GM20431 (cell line): ENCODE data around the gene SLC5A1.

Source experiments
- in situ Hi-C: fragments of 300-500 bp; cut with MseI, MboI; formaldehyde crosslinking; loops from one replicate; pipeline ENCODE4 v1.15.0; 2020; ENCODE audit warnings: low sequenced_read_pairs; ENCODE audit not compliant: unreplicated experiment

SLC5A1 gene

DNA sequence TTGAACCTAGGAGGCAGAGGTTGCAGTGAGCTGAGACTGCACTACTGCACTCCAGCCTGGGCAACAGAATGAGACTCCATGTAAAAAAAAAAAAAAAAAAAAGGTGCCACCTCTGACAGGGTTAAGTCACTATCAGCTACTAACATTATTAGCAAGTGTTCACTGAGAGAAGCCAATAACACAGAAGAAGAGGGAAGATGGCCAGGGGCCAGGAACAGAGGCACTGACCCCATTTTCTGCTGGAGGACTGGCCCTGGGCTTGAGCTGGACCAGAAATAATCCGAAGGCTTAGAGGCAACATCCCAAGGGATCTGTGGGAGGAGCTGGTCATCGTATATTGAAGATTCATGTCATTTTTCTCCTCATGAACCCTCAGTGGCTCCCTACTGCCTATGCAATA is 5.0 kb downstream of the SLC5A1 start:
- in situ Hi-C loops, result no loop called here

DNA sequence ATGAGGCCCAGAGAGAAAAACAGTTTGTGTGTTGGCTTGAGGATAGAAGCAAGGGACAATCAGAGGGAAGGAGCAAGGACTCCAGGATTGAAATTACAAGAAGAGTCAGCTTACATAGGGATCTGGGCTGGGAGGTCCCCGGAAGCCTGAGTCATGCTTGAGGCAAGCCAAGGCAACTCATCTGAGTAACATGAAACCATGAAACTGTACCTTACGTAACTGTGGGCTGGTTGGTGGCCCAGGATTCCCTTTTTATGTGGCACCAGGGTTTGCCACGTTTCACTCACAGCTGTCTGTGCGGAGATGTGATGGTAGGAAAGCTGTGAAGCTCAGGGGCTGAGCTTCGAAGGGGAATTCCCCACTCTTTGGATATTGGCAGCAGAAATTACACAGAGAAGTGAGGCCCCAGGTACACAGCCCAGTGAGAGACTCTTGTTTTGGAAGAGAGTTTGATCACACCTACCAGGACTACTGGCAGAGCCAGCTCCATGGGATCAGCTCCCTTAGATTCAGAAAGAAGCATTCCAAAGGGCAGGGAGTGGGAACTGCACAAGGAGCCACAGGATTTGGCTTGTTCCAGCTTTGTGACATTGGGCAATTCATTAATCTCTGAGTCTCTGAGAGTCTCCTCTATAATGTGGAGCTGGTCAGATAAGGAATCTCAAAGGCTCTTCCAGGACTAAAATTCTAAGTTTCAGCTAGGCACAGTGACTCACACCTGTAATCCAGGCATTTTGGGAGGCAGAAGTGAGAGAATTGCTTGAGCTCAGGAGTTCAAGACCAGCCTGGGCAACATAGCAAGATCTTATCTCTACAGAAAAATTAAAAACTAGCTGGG is 7.8 kb downstream of the SLC5A1 start:
- in situ Hi-C loops, result no loop called here

DNA sequence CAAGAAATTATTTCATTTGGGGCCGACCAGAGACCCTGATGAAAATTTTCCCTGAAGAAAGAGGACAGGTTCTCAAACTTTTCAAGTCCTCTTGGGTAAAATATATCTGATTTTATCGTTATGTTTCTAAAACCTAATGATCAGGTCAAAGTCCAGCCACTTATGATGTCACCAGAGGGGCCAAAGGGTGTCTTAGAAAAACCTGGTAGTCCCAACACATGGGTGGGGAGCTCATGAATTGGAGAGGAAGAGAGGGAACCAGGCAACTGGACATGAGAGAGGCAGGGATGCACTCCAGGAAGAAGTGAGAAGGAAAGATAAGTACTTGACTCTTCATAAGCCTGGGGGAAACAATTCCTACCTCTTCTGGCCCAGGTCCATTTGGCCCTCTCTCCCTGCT is 9.2 kb downstream of the SLC5A1 start:
- in situ Hi-C loops, result no loop called here

DNA sequence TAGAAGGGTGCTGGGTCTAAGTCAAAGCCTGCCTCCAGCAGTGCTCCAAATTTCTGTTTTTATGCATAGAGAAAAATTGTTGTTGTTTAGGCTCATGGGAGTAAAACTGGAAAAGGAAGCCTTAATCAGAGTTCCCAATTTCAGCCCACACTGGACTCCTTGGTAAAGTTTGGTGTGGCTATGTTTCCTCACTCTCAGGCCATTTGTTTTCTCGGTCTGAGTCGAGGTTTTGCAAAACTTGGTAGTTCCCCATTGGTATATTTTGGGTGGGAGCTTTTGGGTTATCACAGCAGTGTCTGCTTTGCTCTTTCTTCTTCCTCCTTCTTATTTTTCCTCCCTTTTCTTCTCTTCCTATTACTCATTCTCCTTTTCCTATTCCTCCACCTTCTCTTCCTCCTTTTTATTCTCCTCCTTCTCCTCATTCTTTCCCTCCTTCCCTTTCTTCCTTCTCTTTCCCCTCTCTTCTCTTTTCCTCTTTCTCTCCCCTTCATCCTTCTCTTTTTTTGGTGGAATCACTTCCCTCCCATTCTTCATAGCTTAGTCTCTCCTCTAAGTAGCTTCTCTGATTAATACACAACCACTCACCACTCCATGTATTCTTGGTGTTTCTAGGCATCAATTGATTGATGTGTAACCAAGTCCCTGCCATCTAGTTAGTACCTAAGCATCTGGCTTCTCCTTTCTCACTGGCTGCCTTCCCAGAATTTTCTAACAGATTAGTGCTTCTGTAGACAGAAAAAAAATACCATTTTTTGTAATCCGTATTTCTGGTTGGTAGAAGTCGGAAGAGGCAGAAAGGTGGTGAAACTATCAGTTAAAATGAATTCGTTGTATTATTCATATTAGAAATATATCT is 10.1 kb downstream of the SLC5A1 start:
- in situ Hi-C loops, result no loop called here

DNA sequence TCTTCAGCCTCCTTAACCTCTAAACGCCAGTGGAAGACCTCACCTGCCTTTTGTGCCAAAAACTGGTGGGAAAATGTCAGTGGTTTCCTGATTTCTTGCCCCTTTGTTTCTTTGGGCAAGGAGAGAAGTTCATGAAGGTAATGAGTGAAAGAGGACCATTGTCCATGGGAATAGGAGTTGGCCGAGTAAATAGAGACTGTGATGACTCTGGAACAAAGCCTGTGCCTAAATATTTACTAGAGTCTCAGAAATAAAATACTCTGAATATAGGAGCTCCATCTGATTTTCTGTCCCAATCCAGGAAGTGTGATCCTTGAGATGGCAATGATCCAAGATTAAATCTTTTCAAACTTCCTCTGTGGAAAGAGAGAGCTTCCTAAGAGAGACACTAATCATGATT is 12.0 kb downstream of the SLC5A1 start:
- in situ Hi-C loops, result no loop called here

DNA sequence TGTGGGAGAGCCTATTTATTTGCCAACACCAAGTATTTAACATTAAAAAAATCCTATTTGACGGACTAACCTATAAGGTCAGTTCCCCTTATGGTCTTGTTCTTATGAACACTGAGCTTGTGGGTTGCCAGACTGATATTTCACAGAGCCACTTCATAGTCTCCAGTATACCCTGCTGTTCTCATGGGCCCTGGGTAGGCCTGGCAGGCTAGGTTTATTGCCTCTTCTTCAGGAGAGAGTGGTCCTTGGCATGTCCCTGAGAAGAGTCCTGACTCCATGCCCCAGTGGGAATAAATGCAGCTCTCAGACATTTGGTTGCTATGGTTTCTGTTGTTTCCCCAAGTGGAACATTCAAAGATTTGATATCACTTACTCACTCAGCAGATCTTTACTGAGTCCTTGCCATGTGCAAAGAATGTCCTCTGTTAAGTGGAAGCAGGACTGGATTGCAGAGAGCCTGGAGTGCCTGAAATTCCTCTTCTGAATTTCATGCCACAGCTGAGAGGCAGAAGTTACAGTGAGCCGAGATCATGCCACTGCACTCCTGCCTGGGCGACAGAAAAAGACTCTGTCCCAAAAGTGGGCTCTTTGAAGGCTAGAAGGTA is 15.7 kb downstream of the SLC5A1 start:
- in situ Hi-C loops, result no loop called here

DNA sequence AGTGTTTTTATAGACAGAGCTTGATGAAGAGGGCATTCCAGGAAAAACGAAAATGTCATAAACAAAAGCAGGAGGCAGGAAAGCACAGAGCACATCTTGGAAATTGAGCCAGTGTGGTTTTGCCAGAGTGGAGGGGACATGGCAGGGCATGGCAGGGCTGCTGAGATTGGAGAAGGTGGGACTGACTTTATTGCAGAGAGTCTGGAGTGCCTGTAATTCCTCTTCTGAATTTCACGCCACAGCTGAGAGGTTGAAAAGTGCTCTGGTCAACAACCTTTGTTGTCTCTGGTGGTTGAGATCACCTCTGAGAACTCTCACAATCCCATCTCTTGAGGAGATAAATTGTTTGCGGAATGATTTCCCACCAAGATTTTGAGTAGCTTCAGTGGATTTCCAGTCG is 16.4 kb downstream of the SLC5A1 start:
- in situ Hi-C loops, result no loop called here

DNA sequence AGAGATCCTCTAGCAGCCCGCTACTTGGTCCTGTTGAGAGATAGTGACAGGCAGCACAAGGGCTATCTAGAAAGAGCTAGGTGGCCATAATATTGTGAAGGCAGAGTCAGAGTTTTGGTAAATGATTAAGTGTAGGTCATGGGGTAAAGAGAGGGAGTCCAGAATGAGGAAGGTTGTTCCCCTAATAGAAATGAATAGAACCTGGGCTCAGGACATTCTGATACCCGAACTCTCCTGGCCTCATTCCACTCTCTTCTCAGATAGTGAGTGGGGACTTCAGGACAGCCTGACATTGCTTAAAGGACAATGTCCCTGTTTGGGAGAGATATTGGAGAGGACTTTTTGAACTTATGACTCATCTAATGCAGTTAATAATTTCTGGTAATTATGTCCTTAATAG is 20.6 kb downstream of the SLC5A1 start:
- in situ Hi-C loops, result no loop called here

DNA sequence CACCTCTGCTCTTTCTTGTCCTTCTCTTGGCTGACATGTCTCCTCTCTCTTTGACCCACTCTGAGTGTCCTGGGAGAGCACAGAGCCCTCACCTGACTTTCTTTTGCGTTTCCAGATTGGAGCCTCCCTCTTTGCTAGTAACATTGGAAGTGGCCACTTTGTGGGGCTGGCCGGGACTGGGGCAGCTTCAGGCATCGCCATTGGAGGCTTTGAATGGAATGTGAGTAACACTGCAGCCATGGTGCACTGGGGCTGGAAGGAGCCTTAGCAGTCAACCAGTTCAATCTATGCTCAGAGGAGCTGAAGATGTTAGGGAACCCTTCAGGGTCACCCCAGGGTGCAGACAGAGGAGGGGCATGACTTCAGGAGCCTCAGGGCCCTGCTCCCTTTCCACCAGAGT is 23.8 kb downstream of the SLC5A1 start:
- in situ Hi-C loops, result no loop called here

DNA sequence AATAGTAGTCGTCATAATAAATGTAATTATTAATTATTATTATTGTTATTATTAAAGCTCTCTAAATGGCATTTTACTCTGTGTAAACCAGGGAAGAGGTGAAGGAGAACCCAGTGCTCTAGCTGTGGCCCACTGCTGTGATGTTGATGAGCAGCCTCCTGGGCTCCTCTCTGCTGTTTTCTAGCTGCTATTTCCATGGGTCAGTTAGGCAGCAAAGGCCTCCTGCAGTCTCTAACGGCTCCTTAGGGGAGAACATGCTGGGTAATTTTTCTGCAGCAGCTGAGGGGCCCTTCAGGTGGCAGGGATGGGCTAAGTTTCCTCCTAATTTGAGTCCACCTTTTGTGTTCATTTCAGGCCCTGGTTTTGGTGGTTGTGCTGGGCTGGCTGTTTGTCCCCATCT is 24.6 kb downstream of the SLC5A1 start:
- in situ Hi-C loops, result no loop called here

DNA sequence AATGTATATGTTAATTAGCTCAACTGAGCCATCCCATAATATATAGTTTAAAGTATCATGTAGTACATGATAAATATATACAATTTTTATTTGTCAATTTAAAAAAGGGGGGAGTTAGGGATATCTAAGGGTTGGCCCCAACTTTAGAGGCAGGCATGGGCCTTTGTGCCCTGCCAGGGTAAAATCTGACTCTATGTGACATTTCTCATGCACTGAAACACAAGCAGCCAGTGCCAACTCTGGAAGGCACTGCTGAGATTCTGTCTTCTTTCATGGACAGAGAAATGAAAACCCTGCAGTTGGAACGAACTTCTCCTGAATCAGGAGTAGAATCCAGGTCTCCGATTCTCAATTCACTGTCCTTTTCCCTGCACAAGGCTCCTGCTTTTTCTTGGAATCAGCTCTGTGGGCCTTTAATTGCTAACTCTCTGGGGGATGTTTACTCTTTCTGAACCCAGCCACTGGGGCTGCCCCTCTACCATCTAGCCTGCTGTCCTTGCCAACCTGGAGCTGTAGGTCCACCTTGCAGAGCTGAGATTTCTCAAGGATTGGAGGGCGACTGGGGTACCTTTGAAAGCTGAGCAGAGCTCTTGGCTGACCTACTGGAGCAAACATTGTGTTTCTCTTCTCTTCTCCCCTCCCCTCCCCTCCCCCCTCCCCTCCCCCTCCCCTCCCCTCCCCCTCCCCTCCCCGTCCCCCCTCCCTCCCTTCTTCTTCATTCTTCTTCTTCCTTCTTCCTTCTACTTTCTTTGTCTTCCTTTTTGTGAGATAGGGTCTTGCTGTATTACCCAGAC is 26.7 kb downstream of the SLC5A1 start:
- in situ Hi-C loops, result loop anchor here (10.0 kb wide), 1 partner anchor 85 kb away; no protein-coding TSS in a partner anchor

DNA sequence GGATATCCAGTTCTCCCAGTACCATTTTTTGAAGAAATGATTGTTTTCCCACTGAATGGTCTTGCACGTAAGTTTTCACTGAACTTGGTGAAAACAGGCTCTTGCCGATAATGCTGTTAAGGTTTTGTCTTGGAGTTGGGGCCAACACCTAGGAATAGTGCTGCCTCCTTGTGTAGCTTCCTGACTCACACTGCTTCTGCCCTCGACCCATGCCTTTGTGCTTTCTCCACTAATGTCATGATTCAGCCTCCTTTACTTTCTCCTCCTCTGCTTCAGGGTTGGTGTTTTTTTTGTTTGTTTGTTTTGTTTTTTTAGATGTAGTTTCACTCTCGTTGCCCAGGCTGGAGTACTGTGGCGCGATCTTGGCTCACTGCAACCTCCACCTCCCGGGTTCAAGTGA is 30.2 kb downstream of the SLC5A1 start:
- in situ Hi-C loops, result loop anchor here (10.0 kb wide), 1 partner anchor 88 kb away; no protein-coding TSS in a partner anchor

DNA sequence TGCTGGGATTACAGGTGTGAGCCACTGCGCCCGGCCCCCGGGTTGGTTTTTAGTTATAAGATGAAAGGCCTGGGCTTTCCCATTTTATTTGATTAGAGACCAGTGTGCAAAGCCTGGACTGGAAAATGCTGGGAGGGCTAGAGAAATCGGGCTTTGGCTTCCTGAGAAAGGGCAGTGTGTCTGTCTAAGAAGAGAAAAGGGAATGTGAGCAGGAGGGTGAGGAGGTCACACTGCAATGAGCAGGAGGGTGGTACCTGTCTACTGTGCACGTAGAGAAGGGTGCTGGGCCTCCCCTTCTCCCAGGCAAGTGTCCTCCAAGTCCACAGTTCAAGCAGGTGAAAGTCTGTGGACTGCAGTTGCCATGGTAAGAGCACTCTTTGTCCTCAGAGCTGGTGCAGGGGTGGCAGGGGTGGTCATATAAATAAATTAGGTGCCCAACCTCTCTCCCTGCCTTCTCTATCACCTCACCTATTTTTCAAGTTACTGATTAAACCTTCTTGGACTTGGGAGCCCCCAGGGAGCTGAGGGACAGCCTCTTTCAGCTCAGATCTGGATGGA is 30.8 kb downstream of the SLC5A1 start:
- in situ Hi-C loops, result loop anchor here (10.0 kb wide), 1 partner anchor 89 kb away; no protein-coding TSS in a partner anchor

DNA sequence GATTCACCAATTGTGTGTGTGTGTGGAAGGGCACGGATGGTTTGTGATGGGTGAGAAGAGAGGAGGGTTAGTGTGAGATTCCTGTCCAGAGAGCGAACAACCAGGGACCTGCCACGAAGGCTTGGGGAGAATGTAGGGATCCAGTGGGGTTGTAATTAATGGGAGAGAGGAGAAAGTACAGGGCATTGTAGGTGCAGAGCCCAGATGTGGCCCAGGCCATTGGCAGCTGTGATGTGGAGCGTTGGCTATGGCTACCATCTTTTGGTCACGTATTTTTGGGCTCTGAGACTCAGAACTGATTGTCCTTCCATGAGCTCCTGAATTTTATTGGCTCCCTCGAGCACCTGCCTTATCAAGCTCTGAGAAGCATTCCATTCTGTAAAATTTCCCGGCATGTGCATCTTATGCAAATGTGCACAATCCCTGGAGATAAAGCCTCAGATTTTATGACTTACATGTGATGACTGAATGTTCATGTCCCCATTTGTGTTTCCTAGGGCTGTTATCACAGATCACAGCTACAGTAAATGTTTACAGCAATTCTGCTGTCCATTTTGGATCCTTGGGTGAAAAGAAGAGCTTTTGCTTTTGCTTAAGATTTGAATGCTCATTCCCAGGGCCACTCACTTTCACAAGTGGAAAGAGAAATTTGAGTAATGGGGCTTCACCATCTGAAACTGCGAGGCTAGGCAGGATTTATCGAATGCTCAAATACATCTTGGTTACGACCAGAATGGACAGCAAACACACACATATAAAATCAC is 33.1 kb downstream of the SLC5A1 start:
- in situ Hi-C loops, result loop anchor here (10.0 kb wide), 1 partner anchor 91 kb away; no protein-coding TSS in a partner anchor

DNA sequence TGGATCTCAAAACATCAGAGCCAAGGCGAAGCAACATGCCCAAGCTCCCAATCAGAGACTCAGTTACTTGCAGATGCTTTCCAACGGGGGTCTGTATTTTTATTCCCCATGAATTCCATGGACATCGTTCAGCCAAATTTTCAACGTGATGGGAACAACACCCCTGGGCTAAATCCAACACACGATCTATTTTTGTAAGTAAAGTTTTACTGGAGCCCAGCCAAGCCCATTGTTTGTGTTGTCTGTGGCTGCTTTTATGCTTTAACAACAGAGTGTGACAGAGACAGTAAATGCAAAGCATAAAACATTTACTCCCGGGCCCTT is 33.7 kb downstream of the SLC5A1 start:
- in situ Hi-C loops, result loop anchor here (10.0 kb wide), 1 partner anchor 92 kb away; no protein-coding TSS in a partner anchor

DNA sequence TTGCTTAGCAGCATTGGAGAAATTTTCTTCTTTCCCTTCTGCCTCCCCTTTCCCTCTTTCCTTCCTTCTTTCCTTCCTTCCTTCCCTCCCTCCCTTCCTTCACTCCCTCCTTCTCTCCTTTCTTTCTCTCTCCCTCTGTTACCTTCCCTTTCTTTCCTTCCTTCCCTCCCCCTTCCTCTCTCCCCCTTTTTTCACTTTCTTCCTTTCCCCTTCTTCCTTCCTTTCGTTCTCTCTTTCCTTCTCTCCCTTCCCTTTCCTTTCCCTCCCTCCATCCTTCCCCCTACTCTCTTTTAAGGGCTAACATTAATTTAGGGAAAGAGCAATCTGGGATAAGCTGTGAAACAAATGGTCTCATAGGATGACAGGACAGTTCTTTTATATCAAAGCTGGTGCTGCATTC is 34.1 kb downstream of the SLC5A1 start:
- in situ Hi-C loops, result loop anchor here (10.0 kb wide), 1 partner anchor 92 kb away; no protein-coding TSS in a partner anchor

DNA sequence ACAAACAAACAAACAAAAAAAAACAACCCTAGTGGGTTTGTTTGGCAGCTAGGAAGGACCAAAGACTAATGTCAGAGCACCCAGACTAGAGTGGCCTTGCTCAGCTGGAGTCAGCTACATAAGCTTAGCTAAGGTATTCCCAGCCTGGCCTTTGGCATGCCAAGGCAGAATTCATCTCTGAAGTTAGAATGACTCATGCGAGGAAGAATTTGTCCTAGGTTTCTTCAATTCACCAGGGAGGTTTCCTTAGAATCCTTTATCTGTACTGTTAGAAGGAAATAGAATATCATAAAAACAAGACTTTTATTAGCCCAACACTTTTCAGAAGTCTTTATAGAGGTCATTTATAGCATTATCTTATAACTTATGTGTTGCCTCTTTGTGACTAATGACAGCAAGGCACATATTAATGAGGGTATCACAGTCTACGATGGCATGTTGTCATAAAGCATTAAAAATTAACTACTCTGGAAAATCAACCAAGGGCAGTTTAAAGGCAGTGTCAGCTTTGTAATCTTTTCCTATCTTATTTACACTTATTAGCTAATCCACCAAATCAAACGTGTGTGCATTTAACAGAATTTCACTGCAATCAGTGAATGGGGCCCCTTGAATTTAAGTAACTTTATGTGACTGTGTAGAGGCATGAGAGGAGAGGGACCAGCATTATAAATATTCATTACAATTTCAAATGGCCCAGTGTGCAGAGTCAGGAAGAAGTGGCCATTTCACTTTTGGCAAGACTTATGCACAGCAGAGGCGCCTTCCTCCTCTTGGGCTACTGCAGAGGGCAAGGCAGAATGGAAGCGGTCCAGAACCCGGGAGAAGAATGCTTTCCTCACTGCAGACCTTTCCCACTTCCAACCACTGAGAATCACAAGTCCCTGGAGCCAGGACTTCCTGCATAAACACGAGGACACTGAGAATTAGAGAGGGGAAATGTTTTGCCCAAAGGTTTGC is 36.3 kb downstream of the SLC5A1 start:
- in situ Hi-C loops, result loop anchor here (10.0 kb wide), 1 partner anchor 95 kb away; no protein-coding TSS in a partner anchor

DNA sequence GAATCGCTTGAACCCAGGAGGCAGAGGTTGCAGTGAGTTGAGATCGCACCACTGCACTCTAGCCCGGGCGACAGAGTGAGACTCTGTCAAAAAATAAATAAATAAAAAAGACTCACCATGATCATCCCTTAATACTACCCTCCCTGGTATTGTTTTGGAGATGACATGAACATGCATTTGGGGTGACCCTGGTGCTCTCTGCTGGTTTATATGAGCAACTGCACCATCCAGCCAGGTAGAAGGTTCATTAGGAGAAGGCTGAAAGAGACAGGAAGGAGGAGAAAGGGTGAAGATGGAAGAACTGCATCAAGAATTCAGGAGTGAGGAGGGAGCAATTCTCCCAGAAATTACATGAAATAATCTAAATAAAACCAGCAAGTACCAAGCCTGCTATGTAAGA is 37.8 kb downstream of the SLC5A1 start:
- in situ Hi-C loops, result no loop called here
